HAP-1 (cell line): ENCODE measurements around the gene GLOD4.
"Not testable (repeated sequence)": the region's sequence is repeated elsewhere in the genome, so short reads cannot be mapped to it uniquely, and the experiment has no call there.

Experiments
- DNase-seq, 2 experiments: peaks; one replicate each; pipeline ENCODE4 v3.0.0-alpha.2; 2016 to 2020; ENCODE audit warnings: low spot score in 2 of 2
- H3K27me3 ChIP-seq: fragments of 250-450 bp; sonication (Bioruptor Pico); 2 replicates; pipeline ENCODE4 v1.5.1; 2020; ENCODE audit warnings: low read depth, mild to moderate bottlenecking, moderate library complexity
- H3K36me3 ChIP-seq: fragments of 250-450 bp; sonication (Bioruptor Pico); replicated peaks from 2 replicates; pipeline ENCODE4 v1.5.1; 2020; ENCODE audit warnings: mild to moderate bottlenecking
- H3K4me1 ChIP-seq: fragments of 250-450 bp; sonication (Bioruptor Pico); 2 replicates; pipeline ENCODE4 v1.5.1; 2020; ENCODE audit warnings: mild to moderate bottlenecking
- H3K4me3 ChIP-seq: fragments of 250-450 bp; sonication (Bioruptor Pico); 2 replicates; pipeline ENCODE4 v1.5.1; 2020; ENCODE audit warnings: mild to moderate bottlenecking, moderate library complexity
- H3K9me3 ChIP-seq: fragments of 250-450 bp; sonication (Bioruptor Pico); 2 replicates; pipeline ENCODE4 v1.5.1; 2020; ENCODE audit warnings: mild to moderate bottlenecking, moderate library complexity
- in situ Hi-C: fragments of 300-500 bp; cut with MboI; formaldehyde crosslinking; loops from 3 replicates; pipeline ENCODE4 v1.14.3; 2020; ENCODE audit warnings: low sequenced_read_pairs, inconsistent platforms, mixed read lengths

Gene GLOD4

GRCh38 chr17:749359-749758 is 32.7 kb downstream of the GLOD4 start:
- peaks cover 12% of the 10 kb centered on the region for H3K4me1 ChIP-seq
- H3K27me3 ChIP-seq, H3K4me3 ChIP-seq, in situ Hi-C loops, DNase-seq, H3K9me3 ChIP-seq: not testable (repeated sequence)
- H3K36me3 ChIP-seq = peaks cover 44% of the 10 kb centered on the region

- DNase-seq, H3K9me3 ChIP-seq, H3K4me3 ChIP-seq, in situ Hi-C loops, H3K27me3 ChIP-seq: not testable (repeated sequence)
- H3K36me3 ChIP-seq = peaks cover 51% of the 10 kb centered on the region
- H3K4me1 ChIP-seq = peaks cover 12% of the 10 kb centered on the region
Measured at GRCh38 chr17:748604-749003, 33.5 kb downstream of the GLOD4 start.

GRCh38 chr17:746783-747629 is 35.1 kb downstream of the GLOD4 start:
- no peaks in the 10 kb centered on the region for H3K27me3 ChIP-seq
- no peak overlapping the region for H3K4me3 ChIP-seq
- H3K9me3 ChIP-seq = no peaks in the 10 kb centered on the region
- in situ Hi-C loops = no loop called here
- H3K4me1 ChIP-seq = peaks cover 7% of the 10 kb centered on the region
- DNase-seq = no peak
- peaks cover 66% of the 10 kb centered on the region for H3K36me3 ChIP-seq

- in situ Hi-C loops = no loop called here
Measured at GRCh38 chr17:746181-746580, 35.9 kb downstream of the GLOD4 start.

GRCh38 chr17:745406-745805 is 36.7 kb downstream of the GLOD4 start:
- Histone ChIP-seq H3K9me3 (no peaks in the 10 kb centered on the region), H3K4me1 (peaks cover 4% of the 10 kb centered on the region), H3K36me3 (peaks cover 77% of the 10 kb centered on the region), H3K27me3 (no peaks in the 10 kb centered on the region), H3K4me3 (no peak overlapping the region)
- in situ Hi-C loops = no loop called here
- no peak for DNase-seq

More at GRCh38 chr17:746181-746580, 35.9 kb downstream of the GLOD4 start:
- Histone ChIP-seq H3K4me3 (no peak overlapping the region), H3K27me3 (no peaks in the 10 kb centered on the region), H3K36me3 (peaks cover 71% of the 10 kb centered on the region), H3K4me1 (peaks cover 7% of the 10 kb centered on the region), H3K9me3 (no peaks in the 10 kb centered on the region)
- DNase-seq = no peak

GRCh38 chr17:744937-745336 is 37.1 kb downstream of the GLOD4 start:
- H3K27me3 ChIP-seq = no peaks in the 10 kb centered on the region
- in situ Hi-C loops = no loop called here
- H3K4me1 ChIP-seq = no peaks in the 10 kb centered on the region
- no peaks in the 10 kb centered on the region for H3K9me3 ChIP-seq
- H3K4me3 ChIP-seq = no peak overlapping the region
- peaks cover 81% of the 10 kb centered on the region for H3K36me3 ChIP-seq
- no peak for DNase-seq

- DNase-seq = no peak
- Histone ChIP-seq H3K9me3 (no peaks in the 10 kb centered on the region), H3K4me3 (no peak overlapping the region), H3K4me1 (no peaks in the 10 kb centered on the region), H3K36me3 (peaks cover 94% of the 10 kb centered on the region), H3K27me3 (no peaks in the 10 kb centered on the region)
- in situ Hi-C loops = no loop called here
Measured at GRCh38 chr17:743139-743538, 38.9 kb downstream of the GLOD4 start.

- Histone ChIP-seq H3K9me3 (no peaks in the 10 kb centered on the region), H3K4me3 (no peak overlapping the region), H3K4me1 (peaks cover 6% of the 10 kb centered on the region), H3K27me3 (no peaks in the 10 kb centered on the region), H3K36me3 (peaks cover 92% of the 10 kb centered on the region)
- in situ Hi-C loops = no loop called here
- no peak for DNase-seq
Measured at GRCh38 chr17:742147-742793, 39.8 kb downstream of the GLOD4 start.

GRCh38 chr17:740240-741017 is 41.7 kb downstream of the GLOD4 start:
- no peak for DNase-seq
- no peak overlapping the region for H3K4me3 ChIP-seq
- in situ Hi-C loops = no loop called here
- H3K4me1 ChIP-seq = peaks cover 9% of the 10 kb centered on the region
- peaks cover 85% of the 10 kb centered on the region for H3K36me3 ChIP-seq
- no peaks in the 10 kb centered on the region for H3K27me3 ChIP-seq
- no peaks in the 10 kb centered on the region for H3K9me3 ChIP-seq

GRCh38 chr17:737561-738113 is 44.4 kb downstream of the GLOD4 start:
- DNase-seq = peak; percentile 62 to 89
- no peak overlapping the region for H3K4me3 ChIP-seq
- H3K4me1 ChIP-seq = peaks cover 17% of the 10 kb centered on the region
- H3K27me3 ChIP-seq = no peaks in the 10 kb centered on the region
- H3K36me3 ChIP-seq = peaks cover 74% of the 10 kb centered on the region
- no peaks in the 10 kb centered on the region for H3K9me3 ChIP-seq
- in situ Hi-C loops = no loop called here

- Histone ChIP-seq H3K36me3 (peaks cover 40% of the 10 kb centered on the region), H3K27me3 (no peaks in the 10 kb centered on the region), H3K9me3 (no peaks in the 10 kb centered on the region), H3K4me1 (peaks cover 28% of the 10 kb centered on the region), H3K4me3 (peak overlapping the region; percentile 54)
- in situ Hi-C loops = no loop called here
- DNase-seq = no peak
Measured at GRCh38 chr17:733743-734142, 48.3 kb downstream of the GLOD4 start.

GRCh38 chr17:732902-733720 is 49.0 kb downstream of the GLOD4 start:
- no peaks in the 10 kb centered on the region for H3K9me3 ChIP-seq
- H3K36me3 ChIP-seq = peaks cover 34% of the 10 kb centered on the region
- peak; percentile 23 to 35 for DNase-seq
- peak overlapping the region; percentile 54 for H3K4me3 ChIP-seq
- H3K4me1 ChIP-seq = peaks cover 28% of the 10 kb centered on the region
- in situ Hi-C loops = no loop called here
- no peaks in the 10 kb centered on the region for H3K27me3 ChIP-seq
